ENCODE data around the gene PIK3AP1. TPM values are rescaled to one million over a fixed set of nuclear protein-coding genes. Genes with fewer than 3 reads are reported as not detected.

Gene PIK3AP1
- total RNA-seq, 1 experiment from 2014 or later, result 1.7 TPM

GRCh38 chr10:96708456-96708855, 11.9 kb downstream of the PIK3AP1 start:
- Histone ChIP-seq H3K9ac (ENCODE audit: extremely low read depth, insufficient read length, low read length) (no peak overlapping the region), H3T11ph (ENCODE audit: low read length) (no peak overlapping the region), H3K56ac (ENCODE audit: insufficient read length, low read depth, low read length) (no peak overlapping the region), H2BK20ac (ENCODE audit: low read depth, low read length, poor library complexity, severe bottlenecking) (no peak overlapping the region), H3K23me2 (ENCODE audit: insufficient read length, low read depth, low read length, poor library complexity, severe bottlenecking) (no peaks in the 10 kb centered on the region), H2BK120ac (ENCODE audit: low read depth, low read length, poor library complexity, severe bottlenecking) (no peak overlapping the region), H4K20me1 (ENCODE audit: control insufficient read depth, insufficient read depth, insufficient read length) (no peaks in the 10 kb centered on the region), H3K79me1 (ENCODE audit: insufficient read depth, low read depth, low read length, poor library complexity, severe bottlenecking) (no peaks in the 10 kb centered on the region), H2AFZ (ENCODE audit: low read length) (no peak overlapping the region), H3K79me2 (ENCODE audit: insufficient read depth, low read length) (no peaks in the 10 kb centered on the region), H3K4ac (ENCODE audit: low read depth, low read length) (no peak overlapping the region), H3K27ac (ENCODE audit: insufficient read length, low read depth, low read length) (no peak overlapping the region), H3K27me3 (ENCODE audit: insufficient read depth, low read length) (no peaks in the 10 kb centered on the region), H2BK5ac (ENCODE audit: insufficient read length, low read length) (no peak overlapping the region), H3K14ac (ENCODE audit: insufficient read depth, low read length) (no peak overlapping the region), H4K91ac (ENCODE audit: insufficient read length, low read depth, low read length) (no peak overlapping the region), H4K8ac (replicated peaks; ENCODE audit: insufficient read length, low read depth, low read length) (no peak overlapping the region), H3K9me3 (ENCODE audit: control insufficient read depth, low read depth, low read length) (no peaks in the 10 kb centered on the region), H2BK12ac (ENCODE audit: insufficient read length, low read depth, low read length) (no peak overlapping the region), H3K23ac (ENCODE audit: insufficient read length, low read depth, low read length) (no peak overlapping the region), H4K5ac (ENCODE audit: insufficient read length, low read depth, low read length) (no peak overlapping the region), H3K4me1 (ENCODE audit: insufficient read depth, low read length) (no peaks in the 10 kb centered on the region), H3K4me2 (ENCODE audit: insufficient read depth, insufficient read length, low read length) (no peak overlapping the region), H2BK15ac (ENCODE audit: low read depth, low read length) (no peak overlapping the region), H3K18ac (ENCODE audit: insufficient read length, low read depth, low read length) (no peak overlapping the region), H2AK5ac (ENCODE audit: insufficient read length, low read length) (no peak overlapping the region)
- Mint-ChIP-seq H3K27me3 (ENCODE audit: low read depth) (no peaks in the 10 kb centered on the region), H3K4me3 (no peak overlapping the region), H3K4me1 (no peaks in the 10 kb centered on the region), H3K36me3 (ENCODE audit: insufficient read depth in 1 of 3, low read depth in 3 of 3) (no peaks in the 10 kb centered on the region; a peak in 1 of 7 replicates), H3K9me3 (no peaks in the 10 kb centered on the region; a peak in 1 of 5 replicates), H3K27ac (no peak overlapping the region)
- no CpG with 5 or more reads among the region's 7 CpGs for WGBS (ENCODE audit: extremely low coverage, insufficient read length, low lambda C conversion rate)
- DNase-seq, result no peak
- no peak for TF ChIP-seq CTCF (conservative IDR thresholded peaks at IDR 0.05)

Data from H9 (cell line).